ENCODE results near the gene MSL2.

DNA sequence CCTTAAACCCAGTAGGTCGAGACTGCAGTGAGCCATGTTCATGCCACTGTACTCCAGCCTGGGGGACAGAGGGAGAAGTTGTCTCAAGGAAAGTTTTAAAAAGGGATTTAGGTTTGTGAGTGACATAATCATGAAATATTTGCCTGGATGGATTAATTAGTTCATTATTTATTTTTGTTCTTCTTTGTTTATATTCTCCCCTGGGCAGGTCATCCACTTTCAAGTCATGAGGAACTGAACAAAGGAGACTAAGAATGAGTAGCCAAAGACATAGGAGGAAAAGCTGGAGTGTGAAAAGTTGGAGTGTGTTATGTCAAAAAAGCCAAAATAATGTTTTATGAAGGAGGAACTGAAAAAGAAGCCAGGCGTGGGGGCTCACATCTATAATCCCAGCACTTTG lies 36.3 kb upstream of the MSL2 start:
- no peak for TF ChIP-seq TP53 (CRISPR knock-in tag; IDR thresholded peaks at IDR 0.05)
- no peak for TF ChIP-seq ELF4 (CRISPR knock-in tag; IDR thresholded peaks at IDR 0.05; ENCODE audit: low read depth)
- no peak for TF ChIP-seq CREB1 (CRISPR knock-in tag; IDR thresholded peaks at IDR 0.05)
- TF ChIP-seq FOXK1 (CRISPR knock-in tag; IDR thresholded peaks at IDR 0.05) = no peak
- TF ChIP-seq, protein P1, sequence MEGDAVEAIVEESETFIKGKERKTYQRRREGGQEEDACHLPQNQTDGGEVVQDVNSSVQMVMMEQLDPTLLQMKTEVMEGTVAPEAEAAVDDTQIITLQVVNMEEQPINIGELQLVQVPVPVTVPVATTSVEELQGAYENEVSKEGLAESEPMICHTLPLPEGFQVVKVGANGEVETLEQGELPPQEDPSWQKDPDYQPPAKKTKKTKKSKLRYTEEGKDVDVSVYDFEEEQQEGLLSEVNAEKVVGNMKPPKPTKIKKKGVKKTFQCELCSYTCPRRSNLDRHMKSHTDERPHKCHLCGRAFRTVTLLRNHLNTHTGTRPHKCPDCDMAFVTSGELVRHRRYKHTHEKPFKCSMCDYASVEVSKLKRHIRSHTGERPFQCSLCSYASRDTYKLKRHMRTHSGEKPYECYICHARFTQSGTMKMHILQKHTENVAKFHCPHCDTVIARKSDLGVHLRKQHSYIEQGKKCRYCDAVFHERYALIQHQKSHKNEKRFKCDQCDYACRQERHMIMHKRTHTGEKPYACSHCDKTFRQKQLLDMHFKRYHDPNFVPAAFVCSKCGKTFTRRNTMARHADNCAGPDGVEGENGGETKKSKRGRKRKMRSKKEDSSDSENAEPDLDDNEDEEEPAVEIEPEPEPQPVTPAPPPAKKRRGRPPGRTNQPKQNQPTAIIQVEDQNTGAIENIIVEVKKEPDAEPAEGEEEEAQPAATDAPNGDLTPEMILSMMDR (IDR thresholded peaks at IDR 0.05) = no peak
- TF ChIP-seq ESRRA (CRISPR knock-in tag; IDR thresholded peaks at IDR 0.05; ENCODE audit: borderline replicate concordance) = no peak
- TF ChIP-seq, protein P2, sequence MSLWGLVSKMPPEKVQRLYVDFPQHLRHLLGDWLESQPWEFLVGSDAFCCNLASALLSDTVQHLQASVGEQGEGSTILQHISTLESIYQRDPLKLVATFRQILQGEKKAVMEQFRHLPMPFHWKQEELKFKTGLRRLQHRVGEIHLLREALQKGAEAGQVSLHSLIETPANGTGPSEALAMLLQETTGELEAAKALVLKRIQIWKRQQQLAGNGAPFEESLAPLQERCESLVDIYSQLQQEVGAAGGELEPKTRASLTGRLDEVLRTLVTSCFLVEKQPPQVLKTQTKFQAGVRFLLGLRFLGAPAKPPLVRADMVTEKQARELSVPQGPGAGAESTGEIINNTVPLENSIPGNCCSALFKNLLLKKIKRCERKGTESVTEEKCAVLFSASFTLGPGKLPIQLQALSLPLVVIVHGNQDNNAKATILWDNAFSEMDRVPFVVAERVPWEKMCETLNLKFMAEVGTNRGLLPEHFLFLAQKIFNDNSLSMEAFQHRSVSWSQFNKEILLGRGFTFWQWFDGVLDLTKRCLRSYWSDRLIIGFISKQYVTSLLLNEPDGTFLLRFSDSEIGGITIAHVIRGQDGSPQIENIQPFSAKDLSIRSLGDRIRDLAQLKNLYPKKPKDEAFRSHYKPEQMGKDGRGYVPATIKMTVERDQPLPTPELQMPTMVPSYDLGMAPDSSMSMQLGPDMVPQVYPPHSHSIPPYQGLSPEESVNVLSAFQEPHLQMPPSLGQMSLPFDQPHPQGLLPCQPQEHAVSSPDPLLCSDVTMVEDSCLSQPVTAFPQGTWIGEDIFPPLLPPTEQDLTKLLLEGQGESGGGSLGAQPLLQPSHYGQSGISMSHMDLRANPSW (CRISPR knock-in tag; conservative IDR thresholded peaks at IDR 0.05; ENCODE audit: low read depth) = no peak

All from WTC11 (cell line).